AG09309 (cell line): ENCODE data around the gene BTBD7.
A peak's percentile ranks its signal among the peaks of the same experiment; 100 is the strongest.
"Not testable (repeated sequence)": the region's sequence is repeated elsewhere in the genome, so short reads cannot be mapped to it uniquely, and the experiment has no call there.

Source experiments
- DNase-seq: peaks from one replicate; pipeline ENCODE4 v3.0.0-alpha.2; 2010; ENCODE audit warnings: low read depth
- H3K4me3 ChIP-seq: 2 replicates; pipeline ENCODE4 v1.5.1; 2011; ENCODE audit warnings: mild to moderate bottlenecking, low read depth, low read length, moderate library complexity; ENCODE audit not compliant: control insufficient read depth
- TF ChIP-seq, protein P1 (sequence below): IDR thresholded peaks from 2 replicates; pipeline ENCODE4 v1.5.1; 2011; ENCODE audit warnings: mild to moderate bottlenecking, low read depth, low read length, inconsistent platforms; ENCODE audit not compliant: insufficient read depth, control insufficient read depth; ENCODE audit errors: missing control alignments

BTBD7 gene

DNA sequence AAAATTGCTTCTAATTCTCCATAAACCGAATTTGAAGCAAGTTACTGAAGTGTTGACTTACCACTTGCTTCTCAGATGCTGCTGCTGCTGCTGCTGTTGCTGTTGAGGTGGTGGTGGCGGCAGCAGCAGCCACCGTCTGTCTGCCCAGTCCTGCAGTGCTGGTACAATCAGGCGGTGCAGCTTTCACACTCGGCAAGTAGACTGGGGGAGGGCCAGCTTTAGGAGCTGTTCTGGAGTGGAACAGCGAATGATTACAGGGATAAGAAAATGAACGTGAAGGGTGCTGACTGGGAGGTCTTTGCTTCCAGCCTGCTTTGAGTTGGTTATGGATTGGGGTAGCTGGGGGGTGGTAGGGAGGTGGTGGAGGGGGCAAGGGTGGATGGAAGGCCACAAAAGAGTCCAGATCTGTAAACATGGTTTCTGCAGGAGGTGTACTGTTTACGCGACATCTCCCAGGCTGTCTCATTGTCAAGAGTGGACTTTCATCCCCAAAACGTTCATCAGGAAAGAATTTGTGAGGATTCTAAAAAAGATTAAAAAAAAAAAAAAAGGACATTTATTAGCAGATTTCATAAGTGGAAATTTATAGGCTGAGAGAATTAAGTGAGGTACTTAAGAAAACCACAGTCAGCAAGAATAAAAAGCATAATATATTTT is 86.9 kb downstream of the BTBD7 start:
- DNase-seq: no peak
- H3K4me3 ChIP-seq: no peak overlapping the region
- TF ChIP-seq, protein P1, sequence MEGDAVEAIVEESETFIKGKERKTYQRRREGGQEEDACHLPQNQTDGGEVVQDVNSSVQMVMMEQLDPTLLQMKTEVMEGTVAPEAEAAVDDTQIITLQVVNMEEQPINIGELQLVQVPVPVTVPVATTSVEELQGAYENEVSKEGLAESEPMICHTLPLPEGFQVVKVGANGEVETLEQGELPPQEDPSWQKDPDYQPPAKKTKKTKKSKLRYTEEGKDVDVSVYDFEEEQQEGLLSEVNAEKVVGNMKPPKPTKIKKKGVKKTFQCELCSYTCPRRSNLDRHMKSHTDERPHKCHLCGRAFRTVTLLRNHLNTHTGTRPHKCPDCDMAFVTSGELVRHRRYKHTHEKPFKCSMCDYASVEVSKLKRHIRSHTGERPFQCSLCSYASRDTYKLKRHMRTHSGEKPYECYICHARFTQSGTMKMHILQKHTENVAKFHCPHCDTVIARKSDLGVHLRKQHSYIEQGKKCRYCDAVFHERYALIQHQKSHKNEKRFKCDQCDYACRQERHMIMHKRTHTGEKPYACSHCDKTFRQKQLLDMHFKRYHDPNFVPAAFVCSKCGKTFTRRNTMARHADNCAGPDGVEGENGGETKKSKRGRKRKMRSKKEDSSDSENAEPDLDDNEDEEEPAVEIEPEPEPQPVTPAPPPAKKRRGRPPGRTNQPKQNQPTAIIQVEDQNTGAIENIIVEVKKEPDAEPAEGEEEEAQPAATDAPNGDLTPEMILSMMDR: no peak

DNA sequence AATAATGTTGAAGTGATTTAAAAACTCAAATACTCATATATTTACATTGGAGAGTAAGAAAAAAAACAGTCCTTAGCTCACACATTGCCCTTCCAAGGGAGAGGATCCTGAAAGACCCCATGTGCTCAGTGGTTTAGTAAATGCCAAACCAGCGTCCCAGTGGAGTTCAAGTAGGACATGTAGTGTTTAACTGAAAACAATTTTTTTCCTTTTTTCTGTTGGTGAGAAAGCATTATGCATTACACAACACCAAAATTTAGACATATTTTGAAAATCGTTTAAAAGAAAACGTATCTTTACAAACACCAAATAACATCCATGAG is 92.2 kb downstream of the BTBD7 start:
- DNase-seq: no peak
- no peak overlapping the region for H3K4me3 ChIP-seq
- TF ChIP-seq, protein P1: no peak

DNA sequence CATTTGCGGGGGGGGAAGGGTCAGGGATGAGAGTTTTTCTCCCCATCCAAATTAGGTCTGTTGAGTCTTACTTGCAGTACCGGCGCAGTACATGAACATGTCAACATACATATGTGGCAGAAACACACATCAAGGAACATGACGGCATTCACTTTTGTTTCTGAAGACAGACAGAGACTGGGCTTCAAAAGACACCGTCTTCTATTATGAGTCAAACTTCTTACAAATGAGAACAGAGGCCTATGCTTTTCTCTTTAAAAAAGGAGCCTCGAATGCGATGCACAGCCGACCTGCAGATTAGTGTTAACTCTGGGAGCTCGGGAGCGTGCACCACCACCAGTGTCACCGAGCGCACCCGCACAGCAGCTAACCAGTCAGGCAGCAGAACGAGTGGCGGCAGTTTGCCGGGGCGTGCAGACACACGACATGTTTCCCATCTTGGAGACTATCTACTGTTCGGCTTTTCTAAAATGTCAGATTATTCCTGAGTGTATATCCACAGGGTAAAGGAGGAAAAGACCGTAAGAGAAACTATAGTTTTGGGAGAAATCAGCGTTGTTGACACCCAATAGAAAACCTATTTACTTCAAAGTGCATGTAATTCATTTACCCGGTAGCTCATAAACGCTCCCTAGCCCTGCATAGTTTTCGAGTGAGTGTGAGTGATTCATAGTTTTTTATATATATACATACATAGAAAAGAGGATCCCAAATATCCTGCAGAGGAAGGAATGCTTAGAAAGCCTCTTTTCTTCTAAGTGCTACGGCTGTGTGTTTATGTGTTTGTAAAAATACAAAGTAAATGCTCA is 92.8 kb downstream of the BTBD7 start:
- TF ChIP-seq, protein P1: no peak
- peak; percentile 7 for DNase-seq
- H3K4me3 ChIP-seq: no peak overlapping the region

DNA sequence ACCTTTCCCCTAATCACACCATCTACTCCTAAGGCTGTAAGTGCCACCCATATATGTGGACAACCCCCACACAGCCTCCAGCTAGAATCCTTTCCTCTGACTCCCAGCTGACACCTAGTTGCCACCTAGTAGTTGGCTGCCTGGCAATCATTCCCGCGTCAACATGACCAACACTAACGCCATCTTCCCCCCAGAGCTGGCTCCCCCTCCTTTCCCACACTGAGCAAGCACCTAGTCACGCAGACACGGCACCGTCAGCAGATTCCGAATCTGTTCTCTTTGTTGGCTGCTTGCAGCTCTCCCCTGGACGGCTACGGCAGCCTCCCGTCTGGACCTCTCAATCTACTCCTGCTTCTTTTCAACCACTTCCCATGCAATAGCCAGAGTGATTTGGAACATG is 98.0 kb downstream of the BTBD7 start:
- H3K4me3 ChIP-seq: no peak overlapping the region
- peak; percentile 70 for DNase-seq
- TF ChIP-seq, protein P1: no peak

GRCh38 chr14:93233078-93233477 is 99.8 kb downstream of the BTBD7 start:
- DNase-seq, H3K4me3 ChIP-seq: not testable (repeated sequence)

- DNase-seq: no peak
- TF ChIP-seq, protein P1: no peak
- H3K4me3 ChIP-seq: peak overlapping the region; percentile 54; the same call in 1 of the 2 replicates
Measured at GRCh38 chr14:93232159-93232558, 100.7 kb downstream of the BTBD7 start.
